Lung (tissue), 12 donors: ENCODE measurements around the gene CCDC192. TPM values are rescaled to one million over a fixed set of nuclear protein-coding genes. Genes with fewer than 3 reads are reported as not detected.

Experiments
- ATAC-seq: fragments of 200-7000 bp; cut with Tn5 transposase; one replicate; pipeline ENCODE4 v1.9.1; 2020; ENCODE audit warnings: moderate number of reproducible peaks; ENCODE audit not compliant: insufficient read depth, low FRiP score
- DNase-seq, 3 donors: peaks; one replicate each; pipeline ENCODE4 v3.0.0-alpha.2; 2013 to 2017
- H3K27ac ChIP-seq, 2 donors: one replicate each; pipeline ENCODE4 v1.5.1; 2013; ENCODE audit warnings: mild to moderate bottlenecking in 2 of 2, moderate library complexity in 2 of 2, control low read depth in 1 of 2, inconsistent platforms in 1 of 2, low read depth in 1 of 2, low read length in 1 of 2
- H3K27me3 ChIP-seq, 3 donors: one replicate each; pipeline ENCODE4 v1.5.1; 2013; ENCODE audit warnings: low read length in 2 of 3; ENCODE audit not compliant: control insufficient read depth in 3 of 3, insufficient read depth in 3 of 3
- H3K36me3 ChIP-seq, 4 donors: one replicate each; pipeline ENCODE4 v1.5.1; 2013; ENCODE audit warnings: low read length in 4 of 4, mild to moderate bottlenecking in 1 of 4, moderate library complexity in 1 of 4; ENCODE audit not compliant: control insufficient read depth in 4 of 4, insufficient read depth in 4 of 4
- H3K4me1 ChIP-seq, 5 donors: one replicate each; pipeline ENCODE4 v1.5.1; 2013; ENCODE audit warnings: low read length in 5 of 5, mild to moderate bottlenecking in 2 of 5, moderate library complexity in 1 of 5; ENCODE audit not compliant: control insufficient read depth in 5 of 5, insufficient read depth in 5 of 5
- H3K4me3 ChIP-seq: one replicate; pipeline ENCODE4 v1.5.1; 2013; ENCODE audit warnings: mild to moderate bottlenecking, control low read depth, moderate library complexity
- H3K9ac ChIP-seq, 2 donors: one replicate each; pipeline ENCODE4 v1.5.1; 2013; ENCODE audit warnings: low read length in 2 of 2, control low read depth in 1 of 2; ENCODE audit not compliant: insufficient read depth in 1 of 2
- H3K9me3 ChIP-seq, 4 donors: one replicate each; pipeline ENCODE4 v1.5.1; 2013; ENCODE audit warnings: low read length in 3 of 4, mild to moderate bottlenecking in 1 of 4, moderate library complexity in 1 of 4; ENCODE audit not compliant: control insufficient read depth in 4 of 4, insufficient read depth in 3 of 4
- CTCF ChIP-seq: IDR thresholded peaks from 2 replicates; pipeline ENCODE4 v1.5.1; 2012; ENCODE audit warnings: mild to moderate bottlenecking; ENCODE audit errors: control extremely low read depth, extremely low read depth
- WGBS, 2 donors: extraction: QIAGEN DNeasy Blood & Tissue Kit; methylation state at CpG; one replicate each; pipeline ENCODE4 v1.1.7; 2013; 5-methylcytosine and 5-hydroxymethylcytosine counted together
- polyA plus RNA-seq, 2 donors: library from polyadenylated mRNA; stranded (reverse); fragments of 200-250 nt; gene quantifications; one replicate each; pipeline ENCODE4 v1.2.1, GENCODE V29; 2013
- total RNA-seq, 2 donors: library from RNA; depleted of rRNA in 1 of 2; stranded (reverse); fragments of >200 nt in 1 of 2; gene quantifications; one replicate each; pipeline ENCODE4 v1.2.1, GENCODE V29; 2014 to 2021
- donor health status: control.
- donor health status: control.
- donor health status: Bipolar disorder and iron deficiency.
- donor health status: healthy.
- donor health status: DM: yes; HTN: yes; CAD: no.

CCDC192 gene
- total and polyA plus RNA-seq, 4 donors, result 0.08 to 0.47 (median 0.40) TPM; not detected in 1

GRCh38 chr5:127863610-127864395 lies 160.6 kb downstream of the CCDC192 start:
- no peaks in the 10 kb centered on the region for H3K27me3 ChIP-seq
- no peaks in the 10 kb centered on the region for H3K4me1 ChIP-seq
- H3K27ac ChIP-seq, result no peak overlapping the region
- 60 to 68% methylated on average over 7 of the region's 7 CpGs for WGBS, 2 donors
- no peaks in the 10 kb centered on the region for H3K9me3 ChIP-seq
- no peak for TF ChIP-seq CTCF
- H3K36me3 ChIP-seq, result no peaks in the 10 kb centered on the region
- DNase-seq (no peak), ATAC-seq (no peak)
- H3K9ac ChIP-seq, result no peak overlapping the region
- no peak overlapping the region for H3K4me3 ChIP-seq

DNA sequence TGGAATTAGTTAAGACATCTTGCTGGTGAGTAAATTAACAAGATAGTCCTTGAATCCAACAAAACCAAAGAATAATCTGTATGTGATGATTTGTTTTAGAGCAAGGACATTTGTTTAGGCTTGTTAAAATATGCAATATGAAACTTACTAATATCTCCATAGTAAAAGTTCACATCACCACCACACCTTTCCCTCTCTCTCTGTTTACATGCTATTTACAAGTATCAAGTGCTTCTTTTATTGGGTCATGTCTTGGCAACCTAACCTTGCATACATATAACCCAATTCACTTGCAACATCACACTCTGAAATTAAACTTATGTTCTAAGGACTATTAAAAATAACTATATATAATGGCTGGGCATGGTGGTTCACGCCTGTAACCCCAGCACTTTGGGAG lies 161.3 kb downstream of the CCDC192 start:
- H3K27ac ChIP-seq, result no peak overlapping the region
- 96 to 100% methylated on average over 1 of the region's 1 CpG for WGBS, 2 donors

GRCh38 chr5:127865273-127865672 lies 162.1 kb downstream of the CCDC192 start:
- Histone ChIP-seq H3K9ac (no peak overlapping the region), H3K4me1 (no peaks in the 10 kb centered on the region), H3K4me3 (no peak overlapping the region), H3K27me3 (no peaks in the 10 kb centered on the region), H3K9me3 (no peaks in the 10 kb centered on the region), H3K27ac (no peak overlapping the region), H3K36me3 (no peaks in the 10 kb centered on the region)
- no peak for TF ChIP-seq CTCF
- ATAC-seq (no peak), DNase-seq (no peak)
- WGBS, 2 donors, result 69 to 93% methylated on average over 1 of the region's 1 CpG

More for the DNA sequence above, 161.3 kb downstream of the CCDC192 start:
- ATAC-seq (no peak), DNase-seq (no peak)
- no peak overlapping the region for H3K9ac ChIP-seq
- no peak overlapping the region for H3K4me3 ChIP-seq
- H3K27me3 ChIP-seq, result no peaks in the 10 kb centered on the region
- H3K4me1 ChIP-seq, result no peaks in the 10 kb centered on the region
- H3K9me3 ChIP-seq, result no peaks in the 10 kb centered on the region
- TF ChIP-seq CTCF, result no peak
- H3K36me3 ChIP-seq, result no peaks in the 10 kb centered on the region
